ENCODE measurements around the gene DIPK2B. TPM values are rescaled to one million over a fixed set of nuclear protein-coding genes. Genes with fewer than 3 reads are reported as not detected.
A peak's percentile ranks its signal among the peaks of the same experiment; 100 is the strongest.

DIPK2B gene
- total RNA-seq, 2 experiments from 2014 or later: not detected

DNA sequence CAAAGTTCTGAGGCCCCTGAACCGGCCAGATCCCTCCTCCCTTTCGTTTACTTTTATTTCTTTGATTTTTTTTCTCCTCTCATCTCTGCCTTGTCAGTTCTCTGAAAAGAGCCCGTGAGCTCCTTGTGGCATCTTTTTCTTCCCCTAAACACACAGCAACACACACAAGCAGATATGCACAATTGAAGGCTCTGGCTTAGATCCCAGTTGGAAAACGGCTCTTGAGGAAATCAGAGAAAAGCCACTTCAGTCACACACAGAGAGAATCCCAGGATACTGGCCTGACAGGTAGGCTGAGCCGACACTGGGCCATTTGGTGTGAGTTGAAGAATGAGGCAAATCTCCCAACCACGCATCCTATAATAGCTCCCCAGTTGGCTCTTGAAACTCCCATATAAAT is 12.9 kb downstream of the DIPK2B start:
- ChIA-PET CTCF (ENCODE audit: unreplicated experiment) (no interaction called here), POLR2A (no interaction called here)
- Histone ChIP-seq H2AFZ (ENCODE audit: low read length) (no peak overlapping the region), H3K9me3 (ENCODE audit: low read length) (no peaks in the 10 kb centered on the region), H3K4me3 (ENCODE audit: low read depth, low read length, poor library complexity, severe bottlenecking) (no peak overlapping the region), H4K20me1 (ENCODE audit: insufficient read depth, low read length) (no peaks in the 10 kb centered on the region), H3K4me1 (ENCODE audit: insufficient read depth, low read length, poor library complexity, severe bottlenecking) (no peaks in the 10 kb centered on the region), H3K27ac (ENCODE audit: low read depth, low read length, poor library complexity, severe bottlenecking) (no peak overlapping the region), H3K79me2 (ENCODE audit: insufficient read depth, low read depth, low read length) (no peaks in the 10 kb centered on the region), H3K36me3 (ENCODE audit: insufficient read depth, low read length) (no peaks in the 10 kb centered on the region), H3K4me2 (ENCODE audit: low read length) (no peak overlapping the region), H3K9me2 (ENCODE audit: insufficient read depth, low read length) (no peaks in the 10 kb centered on the region)
- BruUV-seq (replicated peaks): no TSS peak
- no peak for DNase-seq (ENCODE audit: low spot score)
- TF ChIP-seq, protein P1, sequence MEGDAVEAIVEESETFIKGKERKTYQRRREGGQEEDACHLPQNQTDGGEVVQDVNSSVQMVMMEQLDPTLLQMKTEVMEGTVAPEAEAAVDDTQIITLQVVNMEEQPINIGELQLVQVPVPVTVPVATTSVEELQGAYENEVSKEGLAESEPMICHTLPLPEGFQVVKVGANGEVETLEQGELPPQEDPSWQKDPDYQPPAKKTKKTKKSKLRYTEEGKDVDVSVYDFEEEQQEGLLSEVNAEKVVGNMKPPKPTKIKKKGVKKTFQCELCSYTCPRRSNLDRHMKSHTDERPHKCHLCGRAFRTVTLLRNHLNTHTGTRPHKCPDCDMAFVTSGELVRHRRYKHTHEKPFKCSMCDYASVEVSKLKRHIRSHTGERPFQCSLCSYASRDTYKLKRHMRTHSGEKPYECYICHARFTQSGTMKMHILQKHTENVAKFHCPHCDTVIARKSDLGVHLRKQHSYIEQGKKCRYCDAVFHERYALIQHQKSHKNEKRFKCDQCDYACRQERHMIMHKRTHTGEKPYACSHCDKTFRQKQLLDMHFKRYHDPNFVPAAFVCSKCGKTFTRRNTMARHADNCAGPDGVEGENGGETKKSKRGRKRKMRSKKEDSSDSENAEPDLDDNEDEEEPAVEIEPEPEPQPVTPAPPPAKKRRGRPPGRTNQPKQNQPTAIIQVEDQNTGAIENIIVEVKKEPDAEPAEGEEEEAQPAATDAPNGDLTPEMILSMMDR (conservative IDR thresholded peaks at IDR 0.05; ENCODE audit: low read length): no peak
- no peak for TF ChIP-seq EZH2phosphoT487 (IDR thresholded peaks at IDR 0.05; ENCODE audit: borderline replicate concordance, low read depth, low read length)
- intact Hi-C loops (cut with micrococcal nuclease; ENCODE audit: unreplicated experiment): no loop called here

DNA sequence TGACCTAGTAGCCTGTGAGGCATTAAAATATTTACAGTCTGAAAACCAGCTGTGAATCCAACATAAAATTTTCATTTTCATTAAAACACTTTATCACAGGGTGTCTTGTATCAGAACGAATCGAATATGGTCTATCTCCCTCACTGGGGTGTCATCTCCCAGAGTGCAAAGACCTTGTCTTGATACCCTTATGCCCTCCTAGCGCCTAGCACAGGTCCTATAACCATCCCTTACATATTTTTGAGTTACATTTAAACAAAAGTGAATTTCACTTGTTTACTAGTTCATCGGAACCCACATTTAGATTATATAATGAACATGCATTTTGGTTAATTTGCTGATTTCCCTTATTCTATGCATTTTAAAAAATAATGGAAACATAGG is 14.0 kb downstream of the DIPK2B start:
- no peaks in the 10 kb centered on the region for H3K9me3 ChIP-seq (ENCODE audit: low read length)
- no peak for TF ChIP-seq EZH2phosphoT487 (IDR thresholded peaks at IDR 0.05; ENCODE audit: borderline replicate concordance, low read depth, low read length)
- TF ChIP-seq, protein P1 (conservative IDR thresholded peaks at IDR 0.05; ENCODE audit: low read length): no peak
- ChIA-PET POLR2A (no interaction called here), CTCF (ENCODE audit: unreplicated experiment) (no interaction called here)
- DNase-seq (ENCODE audit: low spot score): no peak
- peak overlapping the region; percentile 54; the same call in 1 of the 2 replicates for H2AFZ ChIP-seq (ENCODE audit: low read length)
- no peak overlapping the region for H3K4me2 ChIP-seq (ENCODE audit: low read length)
- no peak overlapping the region for H3K4me3 ChIP-seq (ENCODE audit: low read depth, low read length, poor library complexity, severe bottlenecking)
- intact Hi-C loops (cut with micrococcal nuclease; ENCODE audit: unreplicated experiment): no loop called here
- H3K79me2 ChIP-seq (ENCODE audit: insufficient read depth, low read depth, low read length): no peaks in the 10 kb centered on the region
- H3K4me1 ChIP-seq (ENCODE audit: insufficient read depth, low read length, poor library complexity, severe bottlenecking): no peaks in the 10 kb centered on the region
- no peaks in the 10 kb centered on the region for H4K20me1 ChIP-seq (ENCODE audit: insufficient read depth, low read length)
- no TSS peak for BruUV-seq (replicated peaks)
- no peaks in the 10 kb centered on the region for H3K36me3 ChIP-seq (ENCODE audit: insufficient read depth, low read length)
- no peak overlapping the region for H3K27ac ChIP-seq (ENCODE audit: low read depth, low read length, poor library complexity, severe bottlenecking)
- no peaks in the 10 kb centered on the region for H3K9me2 ChIP-seq (ENCODE audit: insufficient read depth, low read length)

DNA sequence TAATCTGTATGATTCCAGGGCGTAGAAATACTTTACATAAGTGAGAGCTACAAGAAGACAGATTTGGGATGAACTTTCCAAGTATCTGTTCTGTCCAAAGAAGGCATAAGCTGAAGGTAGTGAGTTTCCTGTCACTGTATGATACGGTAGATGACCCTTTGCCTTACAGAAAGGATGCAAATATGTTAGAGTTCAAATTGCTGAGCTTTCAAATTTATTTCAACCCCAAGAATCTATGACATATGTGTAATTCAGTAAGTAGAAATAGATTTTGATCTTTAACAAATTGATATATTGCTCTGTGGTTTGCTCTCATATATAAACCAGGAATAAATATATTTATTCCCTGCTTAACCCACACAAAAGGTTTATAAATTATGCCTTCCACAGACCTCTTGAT is 16.5 kb downstream of the DIPK2B start:
- intact Hi-C loops (cut with micrococcal nuclease; ENCODE audit: unreplicated experiment): no loop called here
- TF ChIP-seq, protein P1 (conservative IDR thresholded peaks at IDR 0.05; ENCODE audit: low read length): no peak
- TF ChIP-seq EZH2phosphoT487 (IDR thresholded peaks at IDR 0.05; ENCODE audit: borderline replicate concordance, low read depth, low read length): no peak
- POLR2A ChIA-PET: no interaction called here
- no peak overlapping the region for H3K27ac ChIP-seq (ENCODE audit: low read depth, low read length, poor library complexity, severe bottlenecking)
- no peaks in the 10 kb centered on the region for H3K9me3 ChIP-seq (ENCODE audit: low read length)
- H3K79me2 ChIP-seq (ENCODE audit: insufficient read depth, low read depth, low read length): no peaks in the 10 kb centered on the region
- no peaks in the 10 kb centered on the region for H3K9me2 ChIP-seq (ENCODE audit: insufficient read depth, low read length)
- H3K4me1 ChIP-seq (ENCODE audit: insufficient read depth, low read length, poor library complexity, severe bottlenecking): no peaks in the 10 kb centered on the region
- BruUV-seq (replicated peaks): no TSS peak
- H4K20me1 ChIP-seq (ENCODE audit: insufficient read depth, low read length): no peaks in the 10 kb centered on the region
- no peak overlapping the region for H3K4me3 ChIP-seq (ENCODE audit: low read depth, low read length, poor library complexity, severe bottlenecking)
- CTCF ChIA-PET (ENCODE audit: unreplicated experiment): no interaction called here
- no peaks in the 10 kb centered on the region for H3K36me3 ChIP-seq (ENCODE audit: insufficient read depth, low read length)
- no peak overlapping the region for H3K4me2 ChIP-seq (ENCODE audit: low read length)
- no peak for DNase-seq (ENCODE audit: low spot score)
- no peak overlapping the region for H2AFZ ChIP-seq (ENCODE audit: low read length)

All from OCI-LY7 (cell line).